Right cardiac atrium (tissue), 5 donors: ENCODE measurements around the gene AGBL4. TPM values are rescaled to one million over a fixed set of nuclear protein-coding genes. Genes with fewer than 3 reads are reported as not detected.

ENCODE experiments used
- ATAC-seq, 2 donors: fragments of 200-7000 bp; cut with Tn5 transposase; one replicate each; pipeline versions ENCODE4 v1.8.0 to v1.9.1; 2020; ENCODE audit warnings: moderate library complexity in 2 of 2, mild to moderate bottlenecking in 1 of 2
- DNase-seq, 3 donors: peaks; one replicate each; pipeline ENCODE4 v3.0.0-alpha.2; 2020
- H3K27ac ChIP-seq: one replicate; pipeline ENCODE4 v1.5.1; 2013; ENCODE audit warnings: mild to moderate bottlenecking, low read length, control low read depth, moderate library complexity
- H3K27me3 ChIP-seq: one replicate; pipeline ENCODE4 v1.6.1; 2013; ENCODE audit not compliant: control insufficient read depth, insufficient read depth
- H3K4me1 ChIP-seq: one replicate; pipeline ENCODE4 v1.6.1; 2013; ENCODE audit warnings: low read length; ENCODE audit not compliant: control insufficient read depth, insufficient read depth
- H3K4me3 ChIP-seq: one replicate; pipeline ENCODE4 v1.5.1; 2013; ENCODE audit warnings: low read length, control low read depth
- H3K9me3 ChIP-seq: one replicate; pipeline ENCODE4 v1.6.1; 2013; ENCODE audit warnings: low read length; ENCODE audit not compliant: control insufficient read depth
- WGBS: extraction: QIAGEN DNeasy Blood & Tissue Kit; methylation state at CpG from one replicate; pipeline ENCODE4 v1.1.7; 2013; 5-methylcytosine and 5-hydroxymethylcytosine counted together
- intact Hi-C, 4 donors: fragments of 100-400 bp; cut with DNase I; formaldehyde crosslinking; loops; one replicate each; pipeline versions ENCODE4 v1.11.0 to v1.14.0; 2022 to 2023
- polyA plus RNA-seq: library from polyadenylated mRNA; stranded (reverse); fragments of 200-250 nt; gene quantifications from one replicate; pipeline ENCODE4 v1.2.3, GENCODE V29; 2013
- total RNA-seq, 4 donors: library from RNA; stranded (reverse); fragmentation: NEBNext Ultra II Directional; extraction: Animal tissue kit (Norgen Biotek cat#: 25700); gene quantifications; one replicate each; pipeline ENCODE4 v1.2.1, GENCODE V29; 2021
- donor health status: healthy with polysubstance abuse.
- donor health status: DM: no; HTN: yes; CAD: no.
- donor health status: DM: no; HTN: no; CAD: no.
- donor health status: DM: no; HTN: yes; CAD: no; lungs with severe emphysema.
- donor health status: DM: yes; HTN: yes; CAD: no.

AGBL4 gene
- total and polyA plus RNA-seq, 5 donors = 1.1 to 4.3 (median 4.0) TPM

DNA sequence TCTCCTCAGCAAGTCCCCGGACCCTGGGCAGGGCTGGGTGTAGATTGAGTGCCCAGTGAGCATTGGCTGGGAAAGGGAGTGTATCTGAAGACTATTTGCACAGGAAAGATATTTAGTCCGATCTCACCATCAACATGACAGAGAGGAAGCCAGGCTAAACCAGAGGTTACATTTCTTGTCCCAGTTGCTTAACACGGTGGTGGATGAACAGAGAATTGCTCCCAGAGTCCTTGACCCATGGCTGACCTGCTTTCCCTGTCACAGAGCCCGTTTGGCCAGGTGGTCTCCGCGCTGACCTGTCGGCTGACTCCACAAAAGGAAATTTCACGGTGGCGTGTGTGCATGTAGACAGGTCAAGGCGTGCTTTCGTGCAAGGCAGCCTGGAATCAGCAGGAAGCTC is 1330.6 kb downstream of the AGBL4 start:
- no peaks in the 10 kb centered on the region for H3K4me1 ChIP-seq
- WGBS = 76% methylated on average over 11 of the region's 11 CpGs
- DNase-seq = no peak
- H3K9me3 ChIP-seq = no peaks in the 10 kb centered on the region
- no peaks in the 10 kb centered on the region for H3K27me3 ChIP-seq
- no peak overlapping the region for H3K4me3 ChIP-seq
- intact Hi-C loops = loop anchor here in 2 of 4 donors (10.0 kb wide), 1 partner anchor 118 kb away; no protein-coding TSS in a partner anchor
- no peak for ATAC-seq
- H3K27ac ChIP-seq = no peak overlapping the region

GRCh38 chr1:48692235-48692634 is 1331.5 kb downstream of the AGBL4 start:
- no peak for DNase-seq
- no peak for ATAC-seq
- Histone ChIP-seq H3K4me3 (no peak overlapping the region), H3K4me1 (no peaks in the 10 kb centered on the region), H3K9me3 (no peaks in the 10 kb centered on the region), H3K27ac (no peak overlapping the region), H3K27me3 (no peaks in the 10 kb centered on the region)
- 69% methylated on average over 9 of the region's 9 CpGs for WGBS
- intact Hi-C loops = loop anchor here in 2 of 4 donors (10.0 kb wide), 1 partner anchor 117 kb away; no protein-coding TSS in a partner anchor

- no peaks in the 10 kb centered on the region for H3K27me3 ChIP-seq
- no peaks in the 10 kb centered on the region for H3K4me1 ChIP-seq
- no peaks in the 10 kb centered on the region for H3K9me3 ChIP-seq
- intact Hi-C loops = loop anchor here in 2 of 4 donors (10.0 kb wide), 1 partner anchor 117 kb away; no protein-coding TSS in a partner anchor
- H3K27ac ChIP-seq = no peak overlapping the region
- ATAC-seq (no peak), DNase-seq (no peak)
- WGBS = 75% methylated on average over 5 of the region's 5 CpGs
- no peak overlapping the region for H3K4me3 ChIP-seq
These were observed 1332.2 kb downstream of the AGBL4 start for GRCh38 chr1:48691429-48692001.

DNA sequence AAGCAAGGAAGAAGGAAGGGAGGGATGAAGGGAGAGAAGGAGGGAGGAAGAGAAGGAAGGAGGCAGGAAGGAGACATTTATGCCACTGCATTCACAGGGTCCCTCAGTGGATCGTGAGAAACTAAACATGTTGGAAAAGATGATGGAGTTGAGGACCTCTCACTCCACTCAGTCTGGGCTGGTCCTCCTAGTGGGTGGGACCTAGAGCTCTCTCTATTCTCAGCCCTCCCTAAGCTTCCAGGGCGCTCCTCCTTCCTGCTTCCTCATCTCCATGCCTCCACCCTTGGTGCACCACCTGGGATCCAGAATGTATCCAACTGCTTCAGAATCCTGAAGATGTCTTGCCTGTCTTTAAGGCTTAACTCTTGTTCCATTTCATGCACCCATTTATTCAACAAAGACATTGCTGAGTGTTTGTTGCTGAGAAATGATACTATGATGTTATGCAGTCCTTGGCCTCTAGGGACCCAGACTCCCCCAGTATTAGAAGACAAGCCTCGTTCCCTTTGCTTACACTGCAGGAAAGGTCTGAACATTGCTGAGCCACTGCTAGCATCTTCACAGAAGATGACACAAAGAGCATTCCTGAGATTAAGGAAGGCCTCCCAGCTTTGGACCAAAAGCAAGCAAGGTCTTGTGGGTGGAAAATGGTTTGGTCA is 1335.5 kb downstream of the AGBL4 start:
- Histone ChIP-seq H3K27me3 (no peaks in the 10 kb centered on the region), H3K9me3 (no peaks in the 10 kb centered on the region), H3K4me3 (no peak overlapping the region), H3K4me1 (no peaks in the 10 kb centered on the region), H3K27ac (no peak overlapping the region)
- ATAC-seq (no peak), DNase-seq (no peak)
- intact Hi-C loops = no loop called here
- 49% methylated on average over 3 of the region's 3 CpGs for WGBS

- no peak overlapping the region for H3K4me3 ChIP-seq
- DNase-seq = no peak
- H3K9me3 ChIP-seq = no peaks in the 10 kb centered on the region
- H3K27me3 ChIP-seq = no peaks in the 10 kb centered on the region
- H3K4me1 ChIP-seq = no peaks in the 10 kb centered on the region
- no peak overlapping the region for H3K27ac ChIP-seq
- ATAC-seq = no peak
- 73% methylated on average over 13 of the region's 13 CpGs for WGBS
- intact Hi-C loops = no loop called here
These were observed 1336.3 kb downstream of the AGBL4 start for GRCh38 chr1:48687282-48688045.

- intact Hi-C loops = no loop called here
- 88% methylated on average over 5 of the region's 5 CpGs for WGBS
- ATAC-seq (no peak), DNase-seq (no peak)
- H3K4me3 ChIP-seq = no peak overlapping the region
- no peaks in the 10 kb centered on the region for H3K4me1 ChIP-seq
- H3K27ac ChIP-seq = no peak overlapping the region
- H3K27me3 ChIP-seq = no peaks in the 10 kb centered on the region
- H3K9me3 ChIP-seq = no peaks in the 10 kb centered on the region
These were observed 1337.6 kb downstream of the AGBL4 start for GRCh38 chr1:48686159-48686558.

DNA sequence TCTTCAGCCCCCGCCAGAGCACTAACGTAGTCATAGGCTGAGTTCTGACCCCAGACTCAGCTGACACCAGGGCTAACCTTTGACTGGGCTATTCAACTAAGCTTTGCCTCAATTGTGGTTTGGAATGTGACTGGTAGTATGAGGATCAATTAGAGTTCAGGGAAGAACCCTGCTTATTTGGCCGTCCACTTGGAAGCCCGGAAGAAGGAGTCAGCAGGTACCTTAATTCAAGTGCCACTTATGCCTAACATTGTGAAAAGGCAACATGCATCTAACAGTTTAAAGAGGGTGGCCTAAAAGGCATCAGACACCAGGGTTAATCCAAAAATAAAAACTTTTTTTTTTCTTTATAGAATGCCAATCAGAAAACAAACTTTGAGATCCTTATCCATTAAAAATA is 1339.4 kb downstream of the AGBL4 start:
- Histone ChIP-seq H3K27me3 (no peaks in the 10 kb centered on the region), H3K27ac (no peak overlapping the region), H3K4me3 (no peak overlapping the region), H3K9me3 (no peaks in the 10 kb centered on the region), H3K4me1 (no peaks in the 10 kb centered on the region)
- no peak for ATAC-seq
- no peak for DNase-seq
- intact Hi-C loops = no loop called here
- 82% methylated on average over 4 of the region's 4 CpGs for WGBS

- Histone ChIP-seq H3K4me1 (no peaks in the 10 kb centered on the region), H3K4me3 (no peak overlapping the region), H3K27me3 (no peaks in the 10 kb centered on the region), H3K27ac (no peak overlapping the region), H3K9me3 (no peaks in the 10 kb centered on the region)
- WGBS = 57% methylated on average over 3 of the region's 3 CpGs
- ATAC-seq (peak; percentile 71 to 76), DNase-seq (peak in 1 of 3 donors; percentile 62)
- intact Hi-C loops = no loop called here
These were observed 1339.9 kb downstream of the AGBL4 start for GRCh38 chr1:48683839-48684238.

- WGBS = 40% methylated on average over 4 of the region's 4 CpGs
- ATAC-seq (peak; percentile 57 to 68), DNase-seq (peak; percentile 24 to 59 (median 58))
- Histone ChIP-seq H3K27me3 (no peaks in the 10 kb centered on the region), H3K4me3 (no peak overlapping the region), H3K9me3 (no peaks in the 10 kb centered on the region), H3K27ac (peak overlapping the region; percentile 62), H3K4me1 (no peaks in the 10 kb centered on the region)
- intact Hi-C loops = no loop called here
These were observed 1342.1 kb downstream of the AGBL4 start for GRCh38 chr1:48681476-48682305.

DNA sequence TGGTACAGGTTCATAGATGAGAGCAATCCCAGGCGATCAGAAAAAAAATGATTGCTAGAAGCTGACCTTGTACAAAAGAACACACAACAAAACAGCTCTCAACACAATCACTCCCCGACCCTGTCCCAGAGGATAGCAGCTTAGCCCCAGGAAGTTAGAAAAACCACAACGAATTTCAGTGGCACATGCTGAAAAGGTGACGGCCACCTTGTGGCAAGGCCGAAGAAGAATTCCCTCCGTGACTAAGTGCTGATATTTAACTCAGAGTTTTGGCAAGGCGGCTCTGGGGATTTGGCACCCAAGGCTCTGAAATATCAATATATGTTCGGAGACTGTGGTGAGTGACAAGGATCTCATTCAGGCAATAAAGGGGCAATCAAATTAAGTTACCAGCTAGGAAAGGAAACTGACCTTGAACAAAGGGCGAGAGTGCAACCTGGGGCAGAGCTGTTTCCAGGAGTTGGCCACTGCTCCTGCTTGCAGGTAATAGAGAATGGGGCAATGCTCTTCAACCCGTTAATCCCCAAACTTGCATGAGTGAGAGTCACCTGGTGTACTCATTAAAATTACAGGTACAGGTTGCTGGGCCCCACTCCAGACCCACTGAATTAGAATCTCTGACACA is 1343.2 kb downstream of the AGBL4 start:
- ATAC-seq (no peak), DNase-seq (no peak)
- Histone ChIP-seq H3K4me3 (no peak overlapping the region), H3K27me3 (no peaks in the 10 kb centered on the region), H3K4me1 (no peaks in the 10 kb centered on the region), H3K9me3 (no peaks in the 10 kb centered on the region), H3K27ac (no peak overlapping the region)
- intact Hi-C loops = no loop called here
- WGBS = 73% methylated on average over 10 of the region's 10 CpGs
